GM10266 (cell line): ENCODE measurements around the gene CDC34.
"Not testable (repeated sequence)": the region's sequence is repeated elsewhere in the genome, so short reads cannot be mapped to it uniquely, and the experiment has no call there.

Source experiments
- DNase-seq: peaks from one replicate; pipeline ENCODE4 v3.0.0; 2012; ENCODE audit errors: extremely low spot score
- CTCF ChIP-seq: IDR thresholded peaks from 2 replicates; pipeline ENCODE4 v1.5.1; 2012; ENCODE audit warnings: mild to moderate bottlenecking, low read depth; ENCODE audit not compliant: control insufficient read depth, insufficient read depth; ENCODE audit errors: missing control alignments

The CDC34 gene

GRCh38 chr19:580274-580835, 48.8 kb downstream of the CDC34 start:
- no peak for TF ChIP-seq CTCF
- no peak for DNase-seq

- no peak for DNase-seq
- TF ChIP-seq CTCF, result no peak
Observed at GRCh38 chr19:581399-582111, 50.0 kb downstream of the CDC34 start.

- DNase-seq, result no peak
- TF ChIP-seq CTCF, result no peak
Observed at GRCh38 chr19:582497-583197, 51.1 kb downstream of the CDC34 start.

- no peak for DNase-seq
- no peak for TF ChIP-seq CTCF
Observed at GRCh38 chr19:583198-583967, 51.8 kb downstream of the CDC34 start.

- TF ChIP-seq CTCF, result no peak
- no peak for DNase-seq
Observed at GRCh38 chr19:583968-584239, 52.3 kb downstream of the CDC34 start.

GRCh38 chr19:584240-585001, 52.9 kb downstream of the CDC34 start:
- peak; percentile 91 for DNase-seq
- peak; percentile 90 for TF ChIP-seq CTCF

- not testable (repeated sequence) for DNase-seq
Observed at GRCh38 chr19:585146-585545, 53.6 kb downstream of the CDC34 start.
